Measurements from ENCODE around the gene FAM161B.
A peak's percentile ranks its signal among the peaks of the same experiment; 100 is the strongest.
"Not testable (repeated sequence)": the region's sequence is repeated elsewhere in the genome, so short reads cannot be mapped to it uniquely, and the experiment has no call there.

FAM161B gene

GRCh38 chr14:73943083-73943482, 6.8 kb downstream of the FAM161B start:
- DNase-seq, result no peak

GRCh38 chr14:73942180-73942579, 7.7 kb downstream of the FAM161B start:
- no peak for DNase-seq

GRCh38 chr14:73937012-73937411, 12.9 kb downstream of the FAM161B start:
- DNase-seq, result no peak

GRCh38 chr14:73936548-73936947, 13.3 kb downstream of the FAM161B start:
- no peak for DNase-seq

GRCh38 chr14:73935666-73936065, 14.2 kb downstream of the FAM161B start:
- DNase-seq, result no peak

- DNase-seq, result no peak
Observed at GRCh38 chr14:73924337-73924736, 25.6 kb downstream of the FAM161B start.

- DNase-seq, result not testable (repeated sequence)
Observed at GRCh38 chr14:73919457-73919856, 30.4 kb downstream of the FAM161B start.

GRCh38 chr14:73916324-73916723, 33.6 kb downstream of the FAM161B start:
- no peak for DNase-seq

- DNase-seq, result no peak
Observed at GRCh38 chr14:73913256-73913655, 36.6 kb downstream of the FAM161B start.

GRCh38 chr14:73909681-73910080, 40.2 kb downstream of the FAM161B start:
- DNase-seq, result no peak

- no peak for DNase-seq
Observed at GRCh38 chr14:73903028-73903427, 46.9 kb downstream of the FAM161B start.

GRCh38 chr14:73896521-73896920, 53.4 kb downstream of the FAM161B start:
- DNase-seq, result no peak

GRCh38 chr14:73895939-73896338, 54.0 kb downstream of the FAM161B start:
- DNase-seq, result no peak

- not testable (repeated sequence) for DNase-seq
Observed at GRCh38 chr14:73894180-73894687, 55.7 kb downstream of the FAM161B start.

- no peak for DNase-seq
Observed at GRCh38 chr14:73889376-73889775, 60.5 kb downstream of the FAM161B start.

GRCh38 chr14:73888971-73889370, 60.9 kb downstream of the FAM161B start:
- no peak for DNase-seq

- DNase-seq, result no peak
Observed at GRCh38 chr14:73888460-73888725, 61.5 kb downstream of the FAM161B start.

- DNase-seq, result no peak
Observed at GRCh38 chr14:73887694-73888459, 62.0 kb downstream of the FAM161B start.

- no peak for DNase-seq
Observed at GRCh38 chr14:73887318-73887616, 62.6 kb downstream of the FAM161B start.

- peak; percentile 87 to 96 for DNase-seq
Observed at GRCh38 chr14:73886449-73887317, 63.2 kb downstream of the FAM161B start, which contains the start of gene ZNF410. TSS of gene ZNF410 (plus strand) at chr14:73886859. CDS start at chr14:73892176, 5,317 bp downstream.

- DNase-seq, result no peak
Observed at GRCh38 chr14:73884438-73885190, 65.3 kb downstream of the FAM161B start.
